ENCODE results near the gene HEY2.
"Not testable (repeated sequence)": the region's sequence is repeated elsewhere in the genome, so short reads cannot be mapped to it uniquely, and the experiment has no call there.

The HEY2 gene

DNA sequence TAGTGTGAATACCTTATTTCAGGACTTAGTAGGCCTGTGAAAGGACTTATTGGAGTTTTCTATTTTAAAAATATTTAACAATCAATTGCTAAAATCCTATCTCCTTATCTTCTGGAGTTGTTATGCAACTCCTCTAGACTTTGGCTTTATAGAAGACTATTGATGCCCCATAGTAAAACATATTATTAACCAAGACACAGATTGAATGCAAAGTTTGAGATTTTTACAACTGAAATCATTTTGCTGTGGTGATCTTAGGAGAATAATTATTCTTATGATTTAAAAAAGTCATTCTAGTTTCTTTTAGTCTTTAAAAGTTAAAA lies 4.5 kb downstream of the HEY2 start:
- no peak for TF ChIP-seq POLR2A (IDR thresholded peaks at IDR 0.05; ENCODE audit: low read depth, low read length)
- no peak for TF ChIP-seq TAF1 (IDR thresholded peaks at IDR 0.05; ENCODE audit: borderline replicate concordance, low read depth, low read length)
- no peak for TF ChIP-seq POLR2AphosphoS5 (IDR thresholded peaks at IDR 0.05; ENCODE audit: low read depth, low read length)
- FAIRE-seq (no peak), DNase-seq (ENCODE audit: insufficient read length) (no peak)

DNA sequence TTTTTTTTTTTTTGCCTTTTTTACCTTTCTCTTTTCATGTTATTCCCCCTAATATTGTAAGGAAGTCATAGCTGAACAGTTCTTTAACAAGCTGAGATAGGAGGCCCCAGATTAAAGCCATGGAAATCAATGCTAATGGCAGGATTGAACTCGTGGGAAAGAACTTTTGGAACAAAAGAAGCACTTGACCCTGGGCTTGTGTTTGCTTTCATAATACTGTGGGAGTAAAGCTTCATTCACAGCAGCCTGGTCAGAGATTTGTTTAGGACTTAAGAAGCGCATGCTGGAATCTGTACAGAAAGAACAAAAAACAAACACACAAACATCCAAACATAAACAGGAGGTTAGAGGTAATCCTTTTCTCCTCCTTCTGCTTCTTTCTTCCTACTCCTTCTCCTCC lies 5.1 kb downstream of the HEY2 start:
- FAIRE-seq (no peak), DNase-seq (ENCODE audit: insufficient read length) (no peak)
- no peak for TF ChIP-seq TAF1 (IDR thresholded peaks at IDR 0.05; ENCODE audit: borderline replicate concordance, low read depth, low read length)
- no peak for TF ChIP-seq POLR2AphosphoS5 (IDR thresholded peaks at IDR 0.05; ENCODE audit: low read depth, low read length)
- TF ChIP-seq POLR2A (IDR thresholded peaks at IDR 0.05; ENCODE audit: low read depth, low read length): no peak

DNA sequence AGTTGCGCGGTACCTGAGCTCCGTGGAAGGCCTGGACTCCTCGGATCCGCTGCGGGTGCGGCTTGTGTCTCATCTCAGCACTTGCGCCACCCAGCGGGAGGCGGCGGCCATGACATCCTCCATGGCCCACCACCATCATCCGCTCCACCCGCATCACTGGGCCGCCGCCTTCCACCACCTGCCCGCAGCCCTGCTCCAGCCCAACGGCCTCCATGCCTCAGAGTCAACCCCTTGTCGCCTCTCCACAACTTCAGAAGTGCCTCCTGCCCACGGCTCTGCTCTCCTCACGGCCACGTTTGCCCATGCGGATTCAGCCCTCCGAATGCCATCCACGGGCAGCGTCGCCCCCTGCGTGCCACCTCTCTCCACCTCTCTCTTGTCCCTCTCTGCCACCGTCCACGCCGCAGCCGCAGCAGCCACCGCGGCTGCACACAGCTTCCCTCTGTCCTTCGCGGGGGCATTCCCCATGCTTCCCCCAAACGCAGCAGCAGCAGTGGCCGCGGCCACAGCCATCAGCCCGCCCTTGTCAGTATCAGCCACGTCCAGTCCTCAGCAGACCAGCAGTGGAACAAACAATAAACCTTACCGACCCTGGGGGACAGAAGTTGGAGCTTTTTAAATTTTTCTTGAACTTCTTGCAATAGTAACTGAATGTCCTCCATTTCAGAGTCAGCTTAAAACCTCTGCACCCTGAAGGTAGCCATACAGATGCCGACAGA lies 9.9 kb downstream of the HEY2 start:
- DNase-seq (ENCODE audit: insufficient read length): no peak
- FAIRE-seq: peak; percentile 42
- TF ChIP-seq TAF1 (IDR thresholded peaks at IDR 0.05; ENCODE audit: borderline replicate concordance, low read depth, low read length) (no peak), POLR2A (IDR thresholded peaks at IDR 0.05; ENCODE audit: low read depth, low read length) (no peak), POLR2AphosphoS5 (IDR thresholded peaks at IDR 0.05; ENCODE audit: low read depth, low read length) (no peak)

DNA sequence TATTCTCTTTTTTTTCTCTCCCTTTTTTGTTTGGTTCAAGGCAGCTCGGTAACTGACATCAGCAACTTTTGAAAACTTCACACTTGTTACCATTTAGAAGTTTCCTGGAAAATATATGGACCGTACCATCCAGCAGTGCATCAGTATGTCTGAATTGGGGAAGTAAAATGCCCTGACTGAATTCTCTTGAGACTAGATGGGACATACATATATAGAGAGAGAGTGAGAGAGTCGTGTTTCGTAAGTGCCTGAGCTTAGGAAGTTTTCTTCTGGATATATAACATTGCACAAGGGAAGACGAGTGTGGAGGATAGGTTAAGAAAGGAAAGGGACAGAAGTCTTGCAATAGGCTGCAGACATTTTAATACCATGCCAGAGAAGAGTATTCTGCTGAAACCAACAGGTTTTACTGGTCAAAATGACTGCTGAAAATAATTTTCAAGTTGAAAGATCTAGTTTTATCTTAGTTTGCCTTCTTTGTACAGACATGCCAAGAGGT lies 10.6 kb downstream of the HEY2 start:
- TF ChIP-seq POLR2A (IDR thresholded peaks at IDR 0.05; ENCODE audit: low read depth, low read length): no peak
- TF ChIP-seq POLR2AphosphoS5 (IDR thresholded peaks at IDR 0.05; ENCODE audit: low read depth, low read length): no peak
- no peak for TF ChIP-seq TAF1 (IDR thresholded peaks at IDR 0.05; ENCODE audit: borderline replicate concordance, low read depth, low read length)
- DNase-seq (ENCODE audit: insufficient read length): no peak
- no peak for FAIRE-seq

DNA sequence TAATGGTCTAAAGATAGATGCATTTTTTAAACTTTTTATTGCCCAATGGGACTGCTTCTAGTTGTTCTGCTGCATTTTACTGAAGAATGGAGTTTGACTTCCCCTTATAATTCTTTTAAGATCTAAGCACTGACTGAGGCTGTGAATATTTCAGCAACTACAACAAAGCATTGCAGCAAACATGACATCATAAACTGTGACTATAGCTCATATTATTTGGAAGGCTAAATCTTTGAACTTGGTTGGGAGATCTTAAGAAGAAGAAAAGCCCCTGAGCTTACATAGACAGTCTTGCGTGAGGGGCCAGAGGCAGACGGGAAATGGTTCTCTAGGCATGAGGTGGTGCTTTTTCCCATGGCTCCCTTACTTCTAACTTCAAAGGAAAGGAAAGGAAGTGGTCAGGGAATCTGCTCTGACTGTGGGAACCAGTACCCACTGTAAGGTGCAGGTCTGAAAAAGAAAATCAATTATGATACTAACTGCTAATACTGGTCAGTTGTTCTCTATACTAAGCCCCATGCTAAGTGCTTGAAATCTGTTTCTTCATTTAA lies 14.8 kb downstream of the HEY2 start:
- TF ChIP-seq TAF1 (IDR thresholded peaks at IDR 0.05; ENCODE audit: borderline replicate concordance, low read depth, low read length) (no peak), POLR2AphosphoS5 (IDR thresholded peaks at IDR 0.05; ENCODE audit: low read depth, low read length) (no peak), POLR2A (IDR thresholded peaks at IDR 0.05; ENCODE audit: low read depth, low read length) (no peak)
- no peak for FAIRE-seq

DNA sequence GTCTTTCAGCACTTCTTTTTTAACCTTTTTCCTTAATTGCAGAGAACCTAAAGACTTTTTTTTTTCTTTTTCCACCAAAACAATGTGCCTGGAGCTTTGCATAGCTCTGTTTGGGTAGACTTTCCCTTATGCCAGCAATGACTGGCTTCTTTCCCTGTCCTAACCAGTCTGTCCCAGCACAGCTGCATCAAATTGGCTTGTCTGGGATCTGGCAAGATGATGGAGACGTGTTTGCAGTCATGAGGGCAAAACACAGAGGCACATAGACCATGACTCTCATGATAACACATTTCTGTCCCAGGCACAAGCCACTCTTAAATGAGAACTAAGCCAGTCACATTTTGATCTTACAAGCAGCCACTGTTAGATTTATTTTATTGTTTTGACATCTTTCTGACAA lies 16.5 kb downstream of the HEY2 start:
- FAIRE-seq: no peak
- TF ChIP-seq POLR2A (IDR thresholded peaks at IDR 0.05; ENCODE audit: low read depth, low read length) (no peak), TAF1 (IDR thresholded peaks at IDR 0.05; ENCODE audit: borderline replicate concordance, low read depth, low read length) (no peak), POLR2AphosphoS5 (IDR thresholded peaks at IDR 0.05; ENCODE audit: low read depth, low read length) (no peak)
- DNase-seq (ENCODE audit: insufficient read length): no peak

More for the DNA sequence above, 14.8 kb downstream of the HEY2 start:
- no peak for DNase-seq (ENCODE audit: insufficient read length)

DNA sequence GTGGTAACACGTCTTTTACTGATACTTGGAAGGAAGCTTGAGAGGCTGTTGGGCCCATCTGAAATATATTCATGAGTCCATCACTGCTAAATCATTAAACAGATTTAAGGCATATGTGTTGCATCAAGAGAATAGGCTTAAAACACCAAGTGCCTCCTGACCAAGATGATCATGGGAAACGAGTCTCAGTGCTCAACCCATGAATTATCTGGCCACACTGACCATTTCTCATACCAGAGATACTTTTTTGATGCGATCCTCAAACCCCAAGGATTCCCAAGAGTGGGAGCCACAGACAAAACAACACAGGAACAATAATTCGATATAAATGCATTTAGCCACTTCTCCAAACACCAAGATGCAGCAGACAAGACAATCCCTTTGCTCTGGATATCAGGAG lies 17.2 kb downstream of the HEY2 start:
- no peak for FAIRE-seq
- no peak for TF ChIP-seq POLR2AphosphoS5 (IDR thresholded peaks at IDR 0.05; ENCODE audit: low read depth, low read length)
- no peak for TF ChIP-seq TAF1 (IDR thresholded peaks at IDR 0.05; ENCODE audit: borderline replicate concordance, low read depth, low read length)
- no peak for TF ChIP-seq POLR2A (IDR thresholded peaks at IDR 0.05; ENCODE audit: low read depth, low read length)
- no peak for DNase-seq (ENCODE audit: insufficient read length)

DNA sequence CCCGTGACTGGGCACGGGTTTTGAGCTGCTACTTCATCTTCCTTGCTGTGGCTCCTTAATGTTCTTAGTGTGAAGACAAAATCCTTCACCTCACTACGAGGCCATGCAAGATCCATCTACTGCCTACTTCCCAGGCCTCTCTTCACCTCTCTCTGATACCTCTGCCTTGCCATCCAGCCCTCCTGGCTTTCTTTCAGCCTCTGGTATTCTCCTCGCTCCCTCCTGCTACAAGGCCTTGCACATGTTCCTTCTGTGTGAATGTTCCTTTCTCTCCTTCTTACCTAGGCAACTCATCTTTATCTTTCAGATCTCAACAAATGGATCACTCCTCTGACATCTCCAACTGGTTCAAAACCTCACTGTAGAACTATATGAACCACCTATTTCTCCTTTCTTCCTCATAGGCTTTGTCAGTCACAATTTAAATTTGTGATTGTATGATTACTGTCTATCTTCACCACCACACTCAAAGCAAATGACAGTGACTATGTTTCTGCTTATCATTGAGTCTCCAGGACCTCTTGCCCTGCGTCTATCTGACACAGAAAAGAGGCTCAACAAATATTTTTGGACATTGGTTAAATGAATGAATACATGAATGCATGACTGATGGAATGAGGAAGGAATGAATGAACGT lies 19.8 kb downstream of the HEY2 start:
- peak; percentile 60 for FAIRE-seq
- DNase-seq (ENCODE audit: insufficient read length): no peak
- no peak for TF ChIP-seq TAF1 (IDR thresholded peaks at IDR 0.05; ENCODE audit: borderline replicate concordance, low read depth, low read length)

DNA sequence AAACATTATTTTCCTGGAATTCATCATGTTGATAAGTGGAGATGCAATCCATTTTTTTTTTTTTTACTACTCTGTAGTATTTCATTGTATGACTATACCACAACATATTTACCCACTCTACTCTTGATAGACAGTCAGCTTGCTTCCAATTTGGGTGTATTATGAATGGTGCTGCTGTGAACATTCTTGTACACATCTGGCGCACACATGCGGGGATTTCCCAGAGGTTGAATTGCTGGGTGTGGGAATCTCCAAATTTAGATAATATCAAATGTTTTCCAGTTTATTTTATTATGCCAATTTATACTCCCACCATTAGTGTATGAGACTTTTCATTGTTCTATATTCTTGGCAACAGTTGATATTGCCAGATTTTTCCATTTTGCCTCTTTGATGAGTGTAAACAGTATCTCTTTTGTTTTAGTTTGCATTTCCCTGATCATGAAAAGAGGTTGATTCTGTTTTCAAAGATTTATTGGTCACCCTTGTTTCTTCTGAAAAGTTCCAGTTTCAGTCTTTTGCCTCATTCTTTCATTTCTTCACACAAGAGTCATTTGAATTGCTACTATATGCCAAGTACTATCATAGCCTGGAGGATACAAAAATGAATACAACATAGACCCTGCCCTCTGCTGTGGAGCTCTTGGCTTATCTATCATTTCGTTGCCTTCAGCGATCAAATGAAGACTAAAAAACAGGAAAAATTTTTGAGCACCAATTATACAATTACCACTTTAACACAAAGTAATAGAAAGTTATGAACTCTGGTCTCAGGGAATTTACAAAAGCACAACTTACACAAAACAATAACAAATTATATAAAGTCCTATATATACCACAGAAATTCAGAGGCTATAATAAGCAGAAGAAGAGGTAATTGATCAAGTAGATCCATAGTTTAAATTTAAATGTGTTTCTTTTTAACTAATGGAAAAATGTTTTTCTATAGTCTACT lies 24.2 kb downstream of the HEY2 start:
- TF ChIP-seq TAF1 (IDR thresholded peaks at IDR 0.05; ENCODE audit: borderline replicate concordance, low read depth, low read length) (no peak), POLR2AphosphoS5 (IDR thresholded peaks at IDR 0.05; ENCODE audit: low read depth, low read length) (no peak), POLR2A (IDR thresholded peaks at IDR 0.05; ENCODE audit: low read depth, low read length) (no peak)
- DNase-seq (ENCODE audit: insufficient read length) (no peak), FAIRE-seq (no peak)

DNA sequence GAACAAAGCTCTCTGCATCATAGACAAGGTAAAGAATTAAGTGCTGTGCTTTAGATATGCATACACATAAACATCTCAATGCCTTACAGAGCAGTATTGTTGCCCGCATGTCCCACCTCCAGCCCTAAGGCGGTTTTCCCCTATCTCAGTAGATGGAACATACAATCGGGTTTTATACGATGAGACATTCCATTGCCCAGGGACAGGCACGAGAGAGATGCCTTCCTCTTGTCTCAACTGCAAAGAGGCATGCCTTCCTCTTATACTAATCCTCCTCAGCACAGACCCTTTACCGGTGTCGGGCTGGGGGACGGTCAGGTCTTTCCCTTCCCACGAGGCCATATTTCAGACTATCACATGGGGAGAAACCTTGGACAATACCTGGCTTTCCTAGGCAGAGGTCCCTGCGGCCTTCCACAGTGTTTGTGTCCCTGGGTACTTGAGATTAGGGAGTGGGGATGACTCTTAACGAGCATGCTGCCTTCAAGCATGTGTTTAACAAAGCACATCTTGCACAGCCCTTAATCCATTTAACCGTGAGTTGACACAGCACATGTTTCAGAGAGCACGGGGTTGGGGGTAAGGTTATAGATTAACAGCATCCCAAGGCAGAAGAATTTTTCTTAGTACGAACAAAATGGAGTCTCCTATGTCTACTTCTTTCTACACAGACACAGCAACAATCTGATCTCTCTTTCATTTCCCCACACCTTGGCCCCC lies 26.8 kb downstream of the HEY2 start:
- not testable (repeated sequence) for DNase-seq (ENCODE audit: insufficient read length); FAIRE-seq
